ENCODE measurements around the gene CCDC13. TPM values are rescaled to one million over a fixed set of nuclear protein-coding genes. Genes with fewer than 3 reads are reported as not detected.

Gene CCDC13
- total and polyA plus RNA-seq, 10 of the 15 experiments (the other 5 are each of a cell fraction or from before 2014, with no cell fraction given), result 0.13 to 0.81 (median 0.30) TPM; not detected in 4

- in situ Hi-C loops (cut with MboI), result no loop called here
- Histone ChIP-seq H3K4me1 (ENCODE audit: control insufficient read depth, insufficient read depth, low read length) (no peaks in the 10 kb centered on the region), H3K79me2 (ENCODE audit: control insufficient read depth, insufficient read depth, low read length) (no peaks in the 10 kb centered on the region), H3K4me2 (ENCODE audit: control insufficient read depth, insufficient read depth) (no peak overlapping the region), H3K4me3 (no peak overlapping the region), H3K27ac (ENCODE audit: control insufficient read depth, insufficient read depth) (no peak overlapping the region), H4K20me1 (ENCODE audit: control insufficient read depth, insufficient read depth) (no peaks in the 10 kb centered on the region), H3K36me3 (ENCODE audit: control insufficient read depth in 2 of 2, insufficient read depth in 2 of 2, low read length in 1 of 2) (no peaks in the 10 kb centered on the region), H3K9ac (ENCODE audit: control insufficient read depth, insufficient read depth, low read length) (no peak overlapping the region), H3K27me3 (replicated peaks in 1 of 2; ENCODE audit: control insufficient read depth in 2 of 2, insufficient read depth in 2 of 2, low read length in 1 of 2) (no peaks in the 10 kb centered on the region), H2AFZ (ENCODE audit: control insufficient read depth, low read depth, low read length) (no peak overlapping the region), H3K9me3 (replicated peaks; ENCODE audit: control insufficient read depth, insufficient read depth, low read length) (no peaks in the 10 kb centered on the region)
- ChIA-PET RAD21 (ENCODE audit: unreplicated experiment) (no interaction called here), POLR2A (no interaction called here), SMC1A (ENCODE audit: uncharacterized antibody, unreplicated experiment) (no interaction called here), CTCF (no interaction called here)
- WGBS (ENCODE audit: insufficient coverage, insufficient replicate concordance, low lambda C conversion rate, missing lambda C conversion rate), result 33% methylated on average over 3 of the region's 3 CpGs
- TF ChIP-seq SUZ12 (IDR thresholded peaks at IDR 0.05; ENCODE audit: unreplicated experiment) (no peak), POU2F2 (IDR thresholded peaks at IDR 0.05; ENCODE audit: borderline replicate concordance, low read depth, low read length) (no peak)
- no peak for DNase-seq (ENCODE audit: low read depth, low spot score)
- no peak for ATAC-seq
- FAIRE-seq, result no peak
- intact Hi-C loops (cut with micrococcal nuclease; ENCODE audit: unreplicated experiment), result no loop called here
- BruUV-seq (replicated peaks), result no TSS peak
Measured at GRCh38 chr3:42728668-42729364, 44.2 kb downstream of the CCDC13 start.

GRCh38 chr3:42728056-42728455 is 45.0 kb downstream of the CCDC13 start:
- ChIA-PET RAD21 (ENCODE audit: unreplicated experiment) (no interaction called here), POLR2A (no interaction called here), CTCF (no interaction called here), SMC1A (ENCODE audit: uncharacterized antibody, unreplicated experiment) (no interaction called here)
- H3K36me3 ChIP-seq (ENCODE audit: control insufficient read depth in 2 of 2, insufficient read depth in 2 of 2, low read length in 1 of 2), result no peaks in the 10 kb centered on the region
- no peak overlapping the region for H3K4me3 ChIP-seq
- FAIRE-seq, result no peak
- no peaks in the 10 kb centered on the region for H3K79me2 ChIP-seq (ENCODE audit: control insufficient read depth, insufficient read depth, low read length)
- intact Hi-C loops (cut with micrococcal nuclease; ENCODE audit: unreplicated experiment), result no loop called here
- DNase-seq (ENCODE audit: low read depth, low spot score), result no peak
- ATAC-seq, result no peak
- no peak overlapping the region for H3K9ac ChIP-seq (ENCODE audit: control insufficient read depth, insufficient read depth, low read length)
- WGBS (ENCODE audit: insufficient coverage, insufficient replicate concordance, low lambda C conversion rate, missing lambda C conversion rate), result 3% methylated on average over 3 of the region's 3 CpGs
- no peaks in the 10 kb centered on the region for H3K4me1 ChIP-seq (ENCODE audit: control insufficient read depth, insufficient read depth, low read length)
- no peak overlapping the region for H3K4me2 ChIP-seq (ENCODE audit: control insufficient read depth, insufficient read depth)
- no peaks in the 10 kb centered on the region for H4K20me1 ChIP-seq (ENCODE audit: control insufficient read depth, insufficient read depth)
- no peaks in the 10 kb centered on the region for H3K27me3 ChIP-seq (replicated peaks in 1 of 2; ENCODE audit: control insufficient read depth in 2 of 2, insufficient read depth in 2 of 2, low read length in 1 of 2)
- no peak overlapping the region for H2AFZ ChIP-seq (ENCODE audit: control insufficient read depth, low read depth, low read length)
- no TSS peak for BruUV-seq (replicated peaks)
- H3K27ac ChIP-seq (ENCODE audit: control insufficient read depth, insufficient read depth), result no peak overlapping the region
- in situ Hi-C loops (cut with MboI), result no loop called here
- H3K9me3 ChIP-seq (replicated peaks; ENCODE audit: control insufficient read depth, insufficient read depth, low read length), result no peaks in the 10 kb centered on the region
- TF ChIP-seq POLR2A (IDR thresholded peaks at IDR 0.05; ENCODE audit: low read depth, low read length) (no peak), GABPA (IDR thresholded peaks at IDR 0.05; ENCODE audit: low read depth) (no peak), HDGF (IDR thresholded peaks at IDR 0.05) (no peak), BCLAF1 (IDR thresholded peaks at IDR 0.05) (no peak), E4F1 (IDR thresholded peaks at IDR 0.05; ENCODE audit: borderline replicate concordance, partially characterized antibody) (no peak), ZBTB40 (IDR thresholded peaks at IDR 0.05; ENCODE audit: borderline replicate concordance) (no peak)

Data from GM12878 (cell line).